AG04449 (cell line): ENCODE measurements around the gene AGPAT2.

Source experiments
- CTCF ChIA-PET: fragments of 350-600 bp; formaldehyde crosslinking; extraction: SDS; loops from one replicate; lab custom pipeline; 2021; ENCODE audit warnings: antibody characterized with exemption; lab: Yijun Ruan, JAX
- POLR2A ChIA-PET: fragments of 400-600, 350-600 bp; formaldehyde crosslinking; extraction: SDS; loops from one replicate; lab custom pipeline; 2020; ENCODE audit warnings: antibody characterized with exemption, inconsistent platforms; lab: Yijun Ruan, JAX
- DNase-seq: peaks from one replicate; pipeline ENCODE4 v3.0.0-alpha.2; 2010; ENCODE audit warnings: low read depth, low spot score
- H3K4me3 ChIP-seq: 2 replicates; pipeline ENCODE4 v1.5.1; 2011; ENCODE audit warnings: low read depth, mild to moderate bottlenecking, control low read depth, low read length
- CTCF ChIP-seq: IDR thresholded peaks from one replicate; pipeline ENCODE4 v1.5.1; 2011; ENCODE audit warnings: mild to moderate bottlenecking, moderate library complexity, low read length, control low read depth, inconsistent platforms; ENCODE audit not compliant: insufficient read depth; ENCODE audit errors: missing control alignments

AGPAT2 gene

GRCh38 chr9:136651860-136652259 lies 35.4 kb downstream of the AGPAT2 start:
- no peak overlapping the region for H3K4me3 ChIP-seq
- ChIA-PET POLR2A (no interaction called here), CTCF (interaction anchor here (1.5 to 21.7 kb wide), 2 partner anchors 20 to 164 kb away, joined by 7 to 371 read pairs; no protein-coding TSS in a partner anchor)
- no peak for DNase-seq
- no peak for TF ChIP-seq CTCF

DNA sequence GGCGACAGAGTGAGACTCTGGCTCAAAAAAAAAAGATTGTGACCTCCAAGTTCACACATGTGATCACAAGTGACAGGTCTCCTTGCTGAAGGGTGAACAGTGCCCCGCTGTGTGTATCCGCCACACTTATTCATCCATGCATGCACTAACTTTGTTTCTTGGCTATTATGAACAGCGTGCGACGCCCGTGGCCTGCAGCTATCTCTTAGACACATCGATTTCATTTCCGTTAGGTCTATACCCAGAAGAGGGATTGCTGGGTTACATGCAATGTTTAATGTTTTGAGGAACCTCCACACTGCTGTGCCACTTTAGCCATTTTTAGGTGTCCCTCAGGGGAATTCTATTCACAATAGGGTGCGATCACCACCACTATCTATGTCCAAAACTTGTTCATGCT lies 36.6 kb downstream of the AGPAT2 start:
- ChIA-PET POLR2A (no interaction called here), CTCF (interaction anchor here (1.3 to 21.7 kb wide), 3 partner anchors 21 to 163 kb away, joined by 3 to 371 read pairs (median 7); no protein-coding TSS in a partner anchor)
- H3K4me3 ChIP-seq, result no peak overlapping the region
- no peak for TF ChIP-seq CTCF
- no peak for DNase-seq

- H3K4me3 ChIP-seq, result no peak overlapping the region
- DNase-seq, result no peak
- ChIA-PET CTCF (interaction anchor here (1.3 to 21.7 kb wide), 3 partner anchors 22 to 162 kb away, joined by 3 to 371 read pairs (median 7); no protein-coding TSS in a partner anchor), POLR2A (no interaction called here)
- no peak for TF ChIP-seq CTCF
Observed at GRCh38 chr9:136650021-136650420, 37.2 kb downstream of the AGPAT2 start.

- DNase-seq, result no peak
- POLR2A ChIA-PET, result no interaction called here
- CTCF ChIA-PET, result interaction anchor here (2.1 to 21.7 kb wide), 2 partner anchors 20 to 161 kb away, joined by 8 to 371 read pairs; no protein-coding TSS in a partner anchor
Observed at GRCh38 chr9:136648751-136649150, 38.5 kb downstream of the AGPAT2 start.

GRCh38 chr9:136646827-136647711 lies 40.2 kb downstream of the AGPAT2 start:
- H3K4me3 ChIP-seq, result no peak overlapping the region
- TF ChIP-seq CTCF, result no peak
- POLR2A ChIA-PET, result no interaction called here
- DNase-seq, result no peak
- CTCF ChIA-PET, result interaction anchor here (0.7 to 21.7 kb wide), 6 partner anchors 9 to 159 kb away, joined by 3 to 371 read pairs (median 4); no protein-coding TSS in a partner anchor

More at GRCh38 chr9:136648751-136649150, 38.5 kb downstream of the AGPAT2 start:
- no peak overlapping the region for H3K4me3 ChIP-seq
- no peak for TF ChIP-seq CTCF
